Measurements from ENCODE around the gene TIAM1. TPM values are rescaled to one million over a fixed set of nuclear protein-coding genes. Genes with fewer than 3 reads are reported as not detected.

TIAM1 gene
- total RNA-seq, 1 donor from 2014 or later = 35.4 TPM

- Mint-ChIP-seq H3K4me1 (ENCODE audit: low read depth) (no peaks in the 10 kb centered on the region), H3K36me3 (ENCODE audit: insufficient read depth) (no peaks in the 10 kb centered on the region), H3K4me3 (ENCODE audit: low read depth) (no peak overlapping the region), H3K9me3 (ENCODE audit: low read depth) (no peaks in the 10 kb centered on the region), H3K27ac (no peak overlapping the region), H3K27me3 (no peaks in the 10 kb centered on the region)
- TF ChIP-seq CTCF (IDR thresholded peaks at IDR 0.05; ENCODE audit: unreplicated experiment) = no peak
- no peak for DNase-seq (ENCODE audit: low spot score, unreplicated experiment)
These were observed 27.0 kb upstream of the TIAM1 start for GRCh38 chr21:31370893-31371544.

GRCh38 chr21:31370281-31370892 is 26.3 kb upstream of the TIAM1 start:
- Mint-ChIP-seq H3K4me1 (ENCODE audit: low read depth) (no peaks in the 10 kb centered on the region), H3K9me3 (ENCODE audit: low read depth) (no peaks in the 10 kb centered on the region), H3K27me3 (no peaks in the 10 kb centered on the region), H3K36me3 (ENCODE audit: insufficient read depth) (no peaks in the 10 kb centered on the region), H3K4me3 (ENCODE audit: low read depth) (no peak overlapping the region), H3K27ac (no peak overlapping the region)
- DNase-seq (ENCODE audit: low spot score, unreplicated experiment) = no peak
- no peak for TF ChIP-seq CTCF (IDR thresholded peaks at IDR 0.05; ENCODE audit: unreplicated experiment)

- no peak for DNase-seq (ENCODE audit: low spot score, unreplicated experiment)
- H3K4me3 Mint-ChIP-seq (ENCODE audit: low read depth) = no peak overlapping the region
- no peaks in the 10 kb centered on the region for H3K27me3 Mint-ChIP-seq
- no peaks in the 10 kb centered on the region for H3K4me1 Mint-ChIP-seq (ENCODE audit: low read depth)
- no peak overlapping the region for H3K27ac Mint-ChIP-seq
- TF ChIP-seq CTCF (IDR thresholded peaks at IDR 0.05; ENCODE audit: unreplicated experiment) = no peak
- H3K36me3 Mint-ChIP-seq (ENCODE audit: insufficient read depth) = no peaks in the 10 kb centered on the region
- H3K9me3 Mint-ChIP-seq (ENCODE audit: low read depth) = no peaks in the 10 kb centered on the region
These were observed 24.3 kb upstream of the TIAM1 start for GRCh38 chr21:31368361-31368760.

- H3K36me3 Mint-ChIP-seq (ENCODE audit: insufficient read depth) = no peaks in the 10 kb centered on the region
- no peak overlapping the region for H3K27ac Mint-ChIP-seq
These were observed 23.7 kb upstream of the TIAM1 start for GRCh38 chr21:31367801-31368200.

GRCh38 chr21:31366825-31367224 is 22.8 kb upstream of the TIAM1 start:
- Mint-ChIP-seq H3K36me3 (ENCODE audit: insufficient read depth) (no peaks in the 10 kb centered on the region), H3K9me3 (ENCODE audit: low read depth) (no peaks in the 10 kb centered on the region), H3K4me1 (ENCODE audit: low read depth) (no peaks in the 10 kb centered on the region), H3K27me3 (no peaks in the 10 kb centered on the region), H3K4me3 (ENCODE audit: low read depth) (no peak overlapping the region), H3K27ac (no peak overlapping the region)
- no peak for TF ChIP-seq CTCF (IDR thresholded peaks at IDR 0.05; ENCODE audit: unreplicated experiment)
- no peak for DNase-seq (ENCODE audit: low spot score, unreplicated experiment)

More at GRCh38 chr21:31367801-31368200, 23.7 kb upstream of the TIAM1 start:
- no peaks in the 10 kb centered on the region for H3K27me3 Mint-ChIP-seq
- no peak for DNase-seq (ENCODE audit: low spot score, unreplicated experiment)
- H3K9me3 Mint-ChIP-seq (ENCODE audit: low read depth) = no peaks in the 10 kb centered on the region
- H3K4me1 Mint-ChIP-seq (ENCODE audit: low read depth) = no peaks in the 10 kb centered on the region
- no peak for TF ChIP-seq CTCF (IDR thresholded peaks at IDR 0.05; ENCODE audit: unreplicated experiment)
- H3K4me3 Mint-ChIP-seq (ENCODE audit: low read depth) = no peak overlapping the region

Data from progenitor cell of endocrine pancreas (in vitro differentiated cells).